Activated CD4-positive, alpha-beta T cell treated with anti-CD3 and anti-CD28 coated beads, Interleukin-2, Interleukin-6, amounts not matched to agents 100 ng/mL and 50 ng/mL, durations not matched to agents 16 hours and 8 hours (primary cell): ENCODE measurements around the gene PHF5A.
"Not testable (repeated sequence)": the region's sequence is repeated elsewhere in the genome, so short reads cannot be mapped to it uniquely, and the experiment has no call there.

Experiments used
- DNase-seq: peaks from one replicate; pipeline ENCODE4 v3.0.0-alpha.2; 2020

Gene PHF5A

GRCh38 chr22:41487037-41487935 is 18.8 kb upstream of the PHF5A start:
- DNase-seq, result no peak

GRCh38 chr22:41485033-41485432 is 16.5 kb upstream of the PHF5A start:
- DNase-seq, result no peak

GRCh38 chr22:41482319-41482935 is 13.9 kb upstream of the PHF5A start:
- DNase-seq, result no peak

GRCh38 chr22:41481925-41482318 is 13.4 kb upstream of the PHF5A start:
- DNase-seq, result no peak

- no peak for DNase-seq
Observed at GRCh38 chr22:41481131-41481830, 12.8 kb upstream of the PHF5A start.

- DNase-seq, result no peak
Observed at GRCh38 chr22:41480397-41480735, 11.9 kb upstream of the PHF5A start.

GRCh38 chr22:41479671-41480396 is 11.3 kb upstream of the PHF5A start:
- no peak for DNase-seq

- DNase-seq, result no peak
Observed at GRCh38 chr22:41478891-41479521, 10.5 kb upstream of the PHF5A start.

- DNase-seq, result no peak
Observed at GRCh38 chr22:41478473-41478872, 10.0 kb upstream of the PHF5A start.

- no peak for DNase-seq
Observed at GRCh38 chr22:41474872-41475451, 6.5 kb upstream of the PHF5A start.

GRCh38 chr22:41471568-41471967 is 3.1 kb upstream of the PHF5A start:
- DNase-seq, result no peak

- DNase-seq, result no peak
Observed at GRCh38 chr22:41470886-41471285, 2.4 kb upstream of the PHF5A start.

GRCh38 chr22:41469218-41469851 is 843 bp upstream of the PHF5A start:
- DNase-seq, result peak; percentile 53

- DNase-seq, result no peak
Observed at GRCh38 chr22:41461901-41462300, 6.6 kb downstream of the PHF5A start.

GRCh38 chr22:41460071-41460470 is 8.4 kb downstream of the PHF5A start:
- DNase-seq, result not testable (repeated sequence)

GRCh38 chr22:41459431-41459830 is 9.1 kb downstream of the PHF5A start:
- DNase-seq, result no peak

GRCh38 chr22:41458161-41458728 is 10.2 kb downstream of the PHF5A start:
- DNase-seq, result no peak

- DNase-seq, result peak; percentile 97
Observed at GRCh38 chr22:41448189-41448808, 20.2 kb downstream of the PHF5A start.

- peak; percentile 78 for DNase-seq
Observed at GRCh38 chr22:41447435-41448188, 20.9 kb downstream of the PHF5A start.
